ENCODE results near the gene FILIP1L.

Gene FILIP1L

DNA sequence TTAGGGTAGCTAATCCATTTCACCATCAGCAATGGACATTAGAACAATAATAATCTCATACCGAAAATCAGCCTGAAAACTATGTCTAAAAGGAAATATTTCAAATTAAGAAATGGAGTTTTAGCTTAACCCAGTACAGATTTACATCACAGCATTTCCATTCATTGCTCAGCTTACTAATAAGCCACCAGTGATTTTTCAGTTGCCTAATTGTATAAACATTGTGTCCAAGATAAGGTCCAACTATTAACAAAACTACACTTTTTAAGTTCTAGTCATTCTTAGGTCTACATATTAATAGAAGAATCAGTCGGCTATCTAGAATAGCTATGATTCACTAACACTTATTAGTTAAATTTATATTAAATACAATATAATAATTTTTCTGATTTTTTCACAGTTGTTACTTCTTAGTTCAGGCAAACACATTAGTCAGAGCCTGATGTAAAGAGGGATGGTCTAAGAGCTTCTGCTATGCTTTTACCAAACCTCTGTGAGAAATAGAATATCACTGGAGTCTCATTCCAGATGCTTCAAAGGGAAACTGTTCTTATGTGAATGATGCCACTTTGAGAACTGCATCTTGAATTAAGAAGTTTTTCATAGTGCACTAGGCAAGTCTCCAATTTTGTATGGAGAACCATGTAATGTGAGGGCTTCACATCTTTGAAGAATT, 222.6 kb downstream of the FILIP1L start:
- TF ChIP-seq, protein P1, sequence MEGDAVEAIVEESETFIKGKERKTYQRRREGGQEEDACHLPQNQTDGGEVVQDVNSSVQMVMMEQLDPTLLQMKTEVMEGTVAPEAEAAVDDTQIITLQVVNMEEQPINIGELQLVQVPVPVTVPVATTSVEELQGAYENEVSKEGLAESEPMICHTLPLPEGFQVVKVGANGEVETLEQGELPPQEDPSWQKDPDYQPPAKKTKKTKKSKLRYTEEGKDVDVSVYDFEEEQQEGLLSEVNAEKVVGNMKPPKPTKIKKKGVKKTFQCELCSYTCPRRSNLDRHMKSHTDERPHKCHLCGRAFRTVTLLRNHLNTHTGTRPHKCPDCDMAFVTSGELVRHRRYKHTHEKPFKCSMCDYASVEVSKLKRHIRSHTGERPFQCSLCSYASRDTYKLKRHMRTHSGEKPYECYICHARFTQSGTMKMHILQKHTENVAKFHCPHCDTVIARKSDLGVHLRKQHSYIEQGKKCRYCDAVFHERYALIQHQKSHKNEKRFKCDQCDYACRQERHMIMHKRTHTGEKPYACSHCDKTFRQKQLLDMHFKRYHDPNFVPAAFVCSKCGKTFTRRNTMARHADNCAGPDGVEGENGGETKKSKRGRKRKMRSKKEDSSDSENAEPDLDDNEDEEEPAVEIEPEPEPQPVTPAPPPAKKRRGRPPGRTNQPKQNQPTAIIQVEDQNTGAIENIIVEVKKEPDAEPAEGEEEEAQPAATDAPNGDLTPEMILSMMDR (IDR thresholded peaks at IDR 0.05; ENCODE audit: low read depth, low read length): no peak
- H3K4me3 ChIP-seq (ENCODE audit: low read depth, low read length): no peak overlapping the region

DNA sequence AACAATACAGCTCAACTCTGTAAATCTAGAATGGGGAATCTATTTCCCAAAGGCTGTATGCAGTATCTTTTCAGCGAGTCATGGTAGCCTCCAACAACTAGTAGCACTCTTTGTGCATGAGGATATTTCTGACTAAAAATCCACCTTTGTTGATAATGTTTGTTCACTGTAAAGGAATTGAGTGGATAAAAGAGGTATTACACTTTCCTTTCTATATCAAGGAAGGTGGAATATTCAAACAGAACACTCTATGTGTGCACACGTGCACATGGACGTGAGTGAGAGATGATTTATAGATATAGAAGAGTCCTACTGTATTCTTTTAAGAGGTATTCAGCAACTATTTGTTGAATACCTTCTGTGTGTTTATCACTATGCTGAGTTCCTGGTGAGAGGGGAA, 228.4 kb downstream of the FILIP1L start:
- TF ChIP-seq, protein P1 (IDR thresholded peaks at IDR 0.05; ENCODE audit: low read depth, low read length): no peak
- H3K4me3 ChIP-seq (ENCODE audit: low read depth, low read length): no peak overlapping the region

DNA sequence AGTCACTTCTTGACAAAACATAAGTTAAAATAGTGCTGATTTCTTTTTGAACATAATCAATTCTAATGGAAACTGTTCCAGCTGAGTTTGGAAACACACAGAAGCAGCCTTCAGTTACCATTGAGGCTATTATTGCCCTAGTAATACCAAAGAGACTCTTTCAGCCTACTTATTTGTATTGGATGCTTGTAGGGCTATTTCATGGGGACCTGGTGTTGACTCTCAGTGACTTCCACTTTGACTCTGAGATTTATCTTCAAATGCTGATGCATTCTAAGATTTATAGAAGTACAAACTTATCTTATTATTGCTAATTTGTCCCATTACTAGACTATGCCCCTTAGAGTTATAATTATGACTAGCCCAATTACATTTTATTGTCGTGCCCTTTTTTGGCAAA, 229.2 kb downstream of the FILIP1L start:
- TF ChIP-seq, protein P1 (IDR thresholded peaks at IDR 0.05; ENCODE audit: low read depth, low read length): no peak
- H3K4me3 ChIP-seq (ENCODE audit: low read depth, low read length): no peak overlapping the region

- H3K4me3 ChIP-seq (ENCODE audit: low read depth, low read length): no peak overlapping the region
- TF ChIP-seq, protein P1 (IDR thresholded peaks at IDR 0.05; ENCODE audit: low read depth, low read length): no peak
Observed at GRCh38 chr3:99884484-99884883, 229.8 kb downstream of the FILIP1L start.

GRCh38 chr3:99883693-99884092, 230.6 kb downstream of the FILIP1L start:
- H3K4me3 ChIP-seq (ENCODE audit: low read depth, low read length): no peak overlapping the region
- TF ChIP-seq, protein P1 (IDR thresholded peaks at IDR 0.05; ENCODE audit: low read depth, low read length): no peak

DNA sequence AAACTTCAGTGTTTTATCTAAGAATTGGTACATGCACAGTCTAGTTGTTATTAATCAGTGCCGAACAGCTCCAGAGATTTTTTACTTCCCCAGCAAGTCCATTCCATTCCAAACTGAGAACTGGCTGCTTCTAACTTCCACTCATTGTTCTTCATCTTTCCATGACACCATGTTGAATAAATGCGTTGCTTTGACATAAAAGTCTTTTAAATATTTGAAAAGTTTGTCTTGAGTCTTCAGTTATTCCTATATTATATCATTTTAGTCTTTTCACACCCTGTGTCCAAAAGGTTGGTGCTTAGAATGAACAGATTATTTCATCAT, 231.2 kb downstream of the FILIP1L start:
- TF ChIP-seq, protein P1 (IDR thresholded peaks at IDR 0.05; ENCODE audit: low read depth, low read length): no peak
- H3K4me3 ChIP-seq (ENCODE audit: low read depth, low read length): no peak overlapping the region

DNA sequence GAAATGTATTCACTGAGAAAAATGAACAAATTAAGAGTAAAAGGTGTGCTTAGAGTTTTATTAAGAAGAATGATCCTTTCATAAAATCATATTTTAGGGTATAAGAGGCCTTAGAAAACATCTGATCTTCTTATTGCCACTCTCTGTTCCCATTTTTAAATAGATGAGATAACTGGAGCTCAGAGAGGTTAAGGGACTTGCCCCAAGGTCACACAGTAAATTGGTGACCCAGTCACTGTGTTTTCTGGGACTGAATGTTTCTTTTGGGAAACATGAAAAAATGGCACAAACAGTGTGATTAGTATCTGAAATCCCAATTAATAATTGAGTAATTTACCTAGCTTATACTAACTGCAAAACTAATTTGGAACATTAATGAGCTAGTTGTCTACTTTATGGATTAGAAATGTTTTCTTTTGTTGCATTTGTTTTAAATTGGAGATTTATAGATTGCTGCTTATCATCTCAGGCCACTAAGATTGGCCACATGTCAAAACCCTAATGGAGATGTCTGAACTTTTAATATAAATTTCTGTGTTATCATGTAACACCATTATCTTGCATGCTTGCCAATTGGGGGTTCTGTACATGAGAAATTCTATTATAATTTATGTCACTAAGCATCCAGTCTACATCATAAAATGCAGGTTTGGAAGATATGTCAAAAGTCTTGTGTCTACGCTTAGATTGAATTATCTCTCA, 231.7 kb downstream of the FILIP1L start:
- H3K4me3 ChIP-seq (ENCODE audit: low read depth, low read length): no peak overlapping the region
- TF ChIP-seq, protein P1 (IDR thresholded peaks at IDR 0.05; ENCODE audit: low read depth, low read length): no peak

Data from WI38 (cell line).